NCI-H1436 (cell line): ENCODE data around the gene SELENOW.

Source experiments
- DNase-seq: peaks from one replicate; lab custom pipeline; 2025; lab: John Stamatoyannopoulos, UW

The SELENOW gene

GRCh38 chr19:47821460-47822020 lies 43.0 kb downstream of the SELENOW start, which contains the start of gene CRX:
Gene CRX (plus strand): TSS chr19:47821937. CDS start chr19:47834444, 12,507 bp downstream.
- no peak for DNase-seq

GRCh38 chr19:47824396-47824795 lies 45.9 kb downstream of the SELENOW start:
- DNase-seq: no peak

- DNase-seq: no peak
Measured at GRCh38 chr19:47826800-47827199, 48.3 kb downstream of the SELENOW start.

GRCh38 chr19:47832723-47833122 lies 54.2 kb downstream of the SELENOW start:
- no peak for DNase-seq
